Measurements from ENCODE around the gene MSGN1.

DNA sequence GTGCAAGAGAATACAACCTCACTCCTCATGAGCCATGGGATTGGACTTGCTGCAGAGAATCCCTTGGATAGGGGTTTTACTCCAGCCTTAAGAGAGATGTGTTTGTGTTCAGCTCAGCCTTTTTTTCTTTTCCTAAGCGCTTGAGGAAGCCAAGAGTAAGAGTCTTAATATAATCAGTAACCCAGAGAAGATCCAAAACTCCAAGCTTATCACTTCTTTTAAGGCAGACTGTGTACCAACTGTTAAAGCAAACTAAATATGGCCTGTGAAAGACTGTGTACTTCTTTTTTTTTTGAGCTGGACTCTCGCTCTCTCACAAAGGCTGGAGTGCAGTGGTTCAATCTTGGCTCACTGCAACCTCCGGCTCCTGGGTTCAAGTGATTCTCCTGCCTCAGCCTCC, 30.4 kb downstream of the MSGN1 start:
- TF ChIP-seq, protein P1, sequence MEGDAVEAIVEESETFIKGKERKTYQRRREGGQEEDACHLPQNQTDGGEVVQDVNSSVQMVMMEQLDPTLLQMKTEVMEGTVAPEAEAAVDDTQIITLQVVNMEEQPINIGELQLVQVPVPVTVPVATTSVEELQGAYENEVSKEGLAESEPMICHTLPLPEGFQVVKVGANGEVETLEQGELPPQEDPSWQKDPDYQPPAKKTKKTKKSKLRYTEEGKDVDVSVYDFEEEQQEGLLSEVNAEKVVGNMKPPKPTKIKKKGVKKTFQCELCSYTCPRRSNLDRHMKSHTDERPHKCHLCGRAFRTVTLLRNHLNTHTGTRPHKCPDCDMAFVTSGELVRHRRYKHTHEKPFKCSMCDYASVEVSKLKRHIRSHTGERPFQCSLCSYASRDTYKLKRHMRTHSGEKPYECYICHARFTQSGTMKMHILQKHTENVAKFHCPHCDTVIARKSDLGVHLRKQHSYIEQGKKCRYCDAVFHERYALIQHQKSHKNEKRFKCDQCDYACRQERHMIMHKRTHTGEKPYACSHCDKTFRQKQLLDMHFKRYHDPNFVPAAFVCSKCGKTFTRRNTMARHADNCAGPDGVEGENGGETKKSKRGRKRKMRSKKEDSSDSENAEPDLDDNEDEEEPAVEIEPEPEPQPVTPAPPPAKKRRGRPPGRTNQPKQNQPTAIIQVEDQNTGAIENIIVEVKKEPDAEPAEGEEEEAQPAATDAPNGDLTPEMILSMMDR (IDR thresholded peaks at IDR 0.05): no peak
- TF ChIP-seq POLR2A (IDR thresholded peaks at IDR 0.05) (no peak), POLR2AphosphoS5 (IDR thresholded peaks at IDR 0.05) (no peak), EP300 (IDR thresholded peaks at IDR 0.05) (no peak)
